NCI-H510A treated with DMSO at 0.1 percent for 48 hours (cell line): ENCODE results near the gene PEX5L.
"Not testable (repeated sequence)": the region's sequence is repeated elsewhere in the genome, so short reads cannot be mapped to it uniquely, and the experiment has no call there.

Source experiments
- DNase-seq: peaks from one replicate; lab custom pipeline; 2025; lab: John Stamatoyannopoulos, UW

The PEX5L gene

DNA sequence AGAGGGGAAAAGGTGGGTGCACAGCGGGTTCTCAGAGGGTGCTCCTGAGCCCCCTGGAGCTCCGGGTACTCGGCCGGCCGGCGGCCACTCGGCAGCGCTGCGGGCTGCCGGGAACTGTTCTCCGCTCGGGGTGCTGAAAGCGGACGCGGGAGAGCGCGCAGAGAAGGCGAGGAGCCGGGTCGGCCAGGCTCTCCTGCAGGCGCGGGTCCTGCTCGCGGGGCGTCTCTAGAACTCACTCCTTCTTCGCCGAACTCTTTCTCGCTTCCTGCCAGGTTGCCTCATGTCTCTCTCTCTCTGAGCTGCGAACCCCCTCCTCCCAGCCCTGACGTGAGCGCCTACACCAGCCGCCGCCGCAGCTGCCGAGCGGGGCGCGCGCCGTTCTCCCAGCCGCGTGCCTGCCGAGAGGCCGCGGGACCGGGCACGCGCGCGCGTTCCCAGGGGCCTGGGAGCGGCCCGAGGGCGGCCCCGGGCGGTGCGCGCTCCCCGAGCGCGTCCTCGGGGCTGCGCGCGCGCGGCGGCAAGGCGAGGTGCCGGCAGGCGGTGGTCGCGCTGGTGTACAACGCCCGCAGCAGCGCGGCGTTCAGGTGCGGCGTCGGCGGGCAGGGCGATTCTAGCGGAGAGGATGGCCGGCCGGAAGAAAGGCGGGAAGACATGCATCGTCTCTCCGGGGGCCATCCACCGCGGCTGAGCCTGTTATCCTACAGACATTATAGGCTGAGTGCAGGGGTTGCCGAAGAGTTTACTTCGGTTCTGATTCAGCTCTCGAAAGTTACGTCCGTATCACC lies at the start of gene PEX5L:
Gene PEX5L (minus strand): TSS at position 267 of the 785 bp plus-strand sequence. CDS start 338 bp downstream, outside the sequence.
- peak; percentile 82 for DNase-seq

GRCh38 chr3:180085122-180085710 lies 48.5 kb upstream of the PEX5L start:
- peak; percentile 47 for DNase-seq

DNA sequence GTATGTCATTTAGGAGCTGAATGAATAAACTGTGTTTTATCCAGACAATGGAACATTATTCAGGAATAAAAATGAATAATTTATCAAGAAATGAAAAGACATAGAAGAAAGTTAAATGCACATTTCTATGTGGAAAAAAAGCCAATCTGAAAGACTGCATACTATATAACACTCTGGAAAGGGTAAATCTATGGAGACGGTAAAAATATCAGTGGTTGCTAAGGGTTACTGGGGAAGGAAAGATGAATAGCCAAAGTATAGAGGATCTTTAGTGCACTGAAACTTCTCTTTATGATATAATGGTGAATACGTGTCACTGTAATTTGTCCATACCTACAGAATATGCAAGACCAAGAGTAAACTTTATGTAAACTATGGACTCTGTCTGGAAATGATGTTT lies 46.0 kb upstream of the PEX5L start:
- DNase-seq, result no peak

DNA sequence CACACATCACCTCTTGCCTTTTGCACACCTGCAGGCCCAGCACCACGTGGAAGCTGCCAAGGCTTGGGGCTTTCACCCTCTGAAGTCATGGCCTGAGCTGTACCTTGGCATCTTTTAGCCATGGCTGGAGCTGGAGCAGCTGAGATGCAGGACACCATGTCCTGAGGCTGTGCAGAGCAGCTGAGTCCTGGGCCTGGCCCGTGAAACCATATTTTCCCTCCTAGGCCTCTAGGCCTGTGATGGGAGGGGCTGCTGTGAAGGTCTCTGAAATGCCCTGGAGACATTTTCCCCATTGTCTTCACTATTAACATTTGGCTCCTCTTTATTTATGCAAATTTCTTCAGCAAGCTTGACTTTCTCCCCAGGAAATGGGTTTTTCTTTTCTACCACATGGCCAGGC lies 41.9 kb upstream of the PEX5L start:
- DNase-seq, result no peak

DNA sequence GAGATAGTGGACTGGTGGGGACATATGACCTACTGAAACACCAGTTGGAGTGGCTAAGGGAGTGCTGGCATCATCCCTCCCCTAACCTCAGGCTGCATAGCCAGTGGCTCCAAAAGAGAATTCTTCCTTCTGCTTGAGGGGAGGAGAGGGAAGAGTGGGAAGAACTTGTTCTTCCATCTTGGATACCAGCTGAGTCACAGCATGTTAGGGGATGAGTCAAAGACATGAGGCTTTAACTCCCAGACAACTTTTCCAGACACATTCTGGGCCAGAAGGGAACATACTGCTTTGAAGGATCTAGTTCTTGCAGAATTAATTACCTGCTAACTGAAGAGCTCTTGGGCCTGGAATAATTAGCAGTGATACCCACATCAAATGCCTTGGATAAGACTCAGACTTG lies 36.8 kb upstream of the PEX5L start:
- DNase-seq, result no peak

- no peak for DNase-seq
Observed at GRCh38 chr3:180072786-180073185, 36.0 kb upstream of the PEX5L start.

- no peak for DNase-seq
Observed at GRCh38 chr3:180070925-180071324, 34.2 kb upstream of the PEX5L start.

DNA sequence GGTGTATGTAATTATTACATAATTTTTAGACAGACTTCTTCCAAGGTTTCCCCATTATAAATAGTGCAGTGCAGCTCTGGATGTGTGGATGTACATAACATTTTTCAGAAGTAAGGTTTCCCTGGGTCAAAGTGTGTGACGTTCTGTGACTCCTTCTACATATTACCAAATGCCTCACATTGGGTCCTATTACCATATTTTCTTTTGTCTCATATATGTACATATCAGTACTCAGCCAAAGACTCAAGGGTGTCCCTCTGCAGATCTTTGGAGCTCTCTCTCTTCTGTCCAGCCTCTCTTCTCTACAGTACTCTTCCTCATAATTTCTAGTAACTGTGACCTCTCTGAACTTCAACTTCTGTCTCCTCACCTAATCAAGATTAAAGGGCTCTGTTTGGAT lies 31.3 kb upstream of the PEX5L start:
- DNase-seq, result peak; percentile 22

DNA sequence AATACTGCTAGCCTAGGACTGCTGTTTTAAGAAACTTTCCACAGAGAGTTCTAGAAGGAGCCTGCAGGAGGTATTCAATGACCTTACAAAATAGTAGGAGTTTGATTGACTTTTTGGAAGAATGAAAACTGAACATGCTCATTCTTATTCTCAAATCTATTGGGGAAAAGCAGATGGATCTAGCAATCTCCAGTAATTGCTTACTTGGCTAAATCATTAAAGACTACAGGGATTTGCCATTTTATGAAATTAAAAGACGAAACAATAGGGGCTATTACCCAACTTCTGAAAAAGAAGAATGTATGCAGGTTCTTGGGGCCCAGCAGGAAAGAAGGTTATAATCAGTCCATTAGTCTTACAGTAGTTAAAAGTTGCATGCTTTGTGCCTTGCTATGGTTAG lies 29.9 kb upstream of the PEX5L start:
- no peak for DNase-seq

GRCh38 chr3:180063783-180064182 lies 27.0 kb upstream of the PEX5L start:
- DNase-seq, result peak; percentile 76

DNA sequence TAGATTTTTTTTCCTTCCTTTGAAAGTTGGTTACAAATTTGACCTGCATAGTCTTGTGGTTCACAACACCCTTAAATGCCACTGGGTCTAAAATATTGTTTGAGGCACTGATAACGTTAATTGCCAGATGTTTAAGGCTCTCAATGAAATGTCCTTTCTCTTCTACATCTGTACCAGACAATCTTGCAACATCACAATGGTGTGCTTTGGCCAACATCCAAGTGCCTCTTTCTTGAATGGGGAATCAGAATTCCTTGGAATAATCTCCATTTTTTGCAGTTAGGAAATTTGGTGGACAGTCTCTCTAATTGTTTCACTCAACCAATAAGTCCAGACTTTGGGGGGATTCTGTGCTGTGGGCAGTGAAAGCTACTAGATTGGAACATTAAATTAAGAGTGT lies 26.0 kb upstream of the PEX5L start:
- DNase-seq, result no peak

DNA sequence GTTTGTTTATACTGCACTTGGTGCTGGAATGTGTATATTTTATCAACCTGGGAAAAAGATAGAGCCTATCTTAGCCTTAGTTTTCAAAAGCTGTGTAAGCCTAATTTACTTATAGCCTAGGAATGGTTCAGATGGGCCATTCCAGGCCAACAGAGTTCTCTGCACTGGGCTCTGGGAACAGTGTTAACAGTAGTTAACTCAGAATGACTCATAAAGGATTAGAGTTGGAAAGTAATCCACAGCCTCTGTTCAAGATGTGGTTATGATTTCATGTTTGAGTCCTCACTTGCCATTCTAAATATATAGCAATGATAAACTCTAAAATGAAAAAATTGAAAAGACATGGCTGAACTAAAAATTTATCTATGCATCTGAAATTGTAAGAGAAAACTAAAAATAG lies 22.6 kb upstream of the PEX5L start:
- no peak for DNase-seq

GRCh38 chr3:180058238-180058637 lies 21.5 kb upstream of the PEX5L start:
- DNase-seq, result no peak

DNA sequence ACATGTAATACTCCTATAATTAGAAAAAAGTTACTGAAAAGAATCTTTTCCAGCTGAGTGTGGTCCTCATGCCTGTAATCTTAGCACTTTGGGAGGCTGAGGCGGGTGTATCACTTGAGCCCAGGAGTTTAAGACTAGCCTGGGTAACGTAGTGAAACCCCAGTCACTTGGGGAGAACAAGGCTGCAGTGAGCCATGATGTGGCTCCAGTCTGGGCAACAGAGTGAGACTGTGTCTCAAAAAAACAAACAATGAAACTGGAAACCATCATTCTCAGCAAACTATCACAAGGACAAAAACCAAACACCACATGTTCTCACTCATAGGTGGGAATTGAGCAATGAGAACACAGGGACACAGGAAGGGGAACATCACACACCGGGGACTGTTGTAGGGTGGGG lies 18.9 kb upstream of the PEX5L start:
- peak; percentile 27 for DNase-seq

DNA sequence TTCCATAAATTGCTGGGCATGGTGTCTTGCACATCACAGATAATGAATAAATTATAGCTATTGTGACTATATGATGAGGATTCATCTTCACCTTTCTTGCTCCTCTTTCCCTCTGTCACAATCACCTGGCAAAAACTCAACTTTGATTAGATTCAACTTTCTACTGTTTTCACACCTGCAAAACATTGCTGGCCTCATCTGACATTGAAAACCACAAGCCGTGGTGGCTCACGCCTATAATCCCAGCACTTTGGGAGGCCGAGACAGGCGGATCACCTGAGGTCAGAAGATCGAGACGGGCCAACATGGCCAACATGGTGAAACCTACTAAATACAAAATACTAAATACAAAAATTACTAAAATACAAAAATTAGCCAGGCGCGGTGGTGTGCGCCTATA lies 12.7 kb upstream of the PEX5L start:
- no peak for DNase-seq

DNA sequence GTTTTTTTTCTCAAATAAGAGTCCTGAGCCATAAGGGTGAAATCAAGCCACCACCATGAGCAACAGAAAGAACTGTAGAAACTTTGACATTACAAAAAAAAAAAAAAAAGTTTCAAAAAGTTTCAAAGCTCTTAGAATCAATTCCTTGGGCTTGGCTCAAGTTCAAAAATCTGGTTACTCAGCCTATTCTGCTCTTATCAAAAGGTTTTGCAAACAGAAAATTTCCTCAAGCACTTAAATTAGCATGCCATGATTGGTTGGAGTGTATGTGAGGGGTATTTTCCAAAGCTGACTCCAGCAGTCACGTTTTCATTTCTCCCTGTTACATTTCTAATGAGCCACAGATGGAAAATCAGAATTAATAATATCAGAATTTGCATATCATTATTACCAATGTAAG lies 12.1 kb upstream of the PEX5L start:
- no peak for DNase-seq

- DNase-seq, result no peak
Observed at GRCh38 chr3:180048103-180048502, 11.4 kb upstream of the PEX5L start.

DNA sequence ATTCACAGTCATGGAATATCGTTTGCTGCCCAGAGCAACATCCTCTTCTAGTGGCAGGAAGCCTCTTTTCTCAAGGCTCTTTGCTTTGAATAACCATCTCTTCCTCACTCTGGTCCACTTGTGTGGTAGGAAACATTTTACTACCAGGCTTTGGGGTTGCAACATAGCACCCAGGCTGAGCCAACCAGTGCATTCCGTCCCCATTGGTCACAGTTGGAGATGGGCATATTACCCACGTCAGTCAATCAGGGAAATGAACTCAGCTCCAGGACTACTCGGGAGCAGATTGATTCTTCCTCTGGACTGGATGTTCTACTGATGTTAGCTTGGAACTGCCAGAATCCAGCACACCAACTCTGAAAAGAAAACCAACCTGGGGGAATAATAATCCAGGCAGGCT lies 4.2 kb upstream of the PEX5L start:
- DNase-seq, result peak; percentile 9

DNA sequence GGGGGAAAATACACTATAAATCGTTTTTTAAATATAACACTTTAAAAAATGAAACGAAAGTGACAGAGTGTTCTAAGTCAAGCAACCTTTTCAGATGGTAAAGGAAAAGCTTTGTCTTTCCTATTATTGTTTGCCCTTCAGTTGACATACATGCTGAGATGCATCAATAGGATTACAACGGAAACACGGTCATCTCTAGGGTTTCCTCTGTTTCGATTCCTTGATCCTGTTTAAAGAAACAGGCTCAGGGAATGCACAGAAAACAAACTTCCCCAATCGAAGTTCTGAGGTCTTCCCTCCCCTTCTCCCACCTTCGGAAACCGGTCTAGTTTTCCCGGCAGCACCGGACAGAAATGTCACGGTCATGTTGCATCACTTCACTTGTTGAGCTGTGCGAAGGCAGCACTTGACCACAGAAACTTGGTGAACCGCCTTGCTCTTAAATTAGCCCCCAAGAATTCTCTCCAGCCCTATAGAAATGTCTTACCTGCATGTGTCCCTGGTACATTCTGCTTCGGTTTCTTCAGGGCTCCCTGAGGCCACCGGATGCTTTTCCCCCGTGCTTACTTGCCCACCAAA lies 556 bp downstream of the PEX5L start:
- peak; percentile 64 for DNase-seq

DNA sequence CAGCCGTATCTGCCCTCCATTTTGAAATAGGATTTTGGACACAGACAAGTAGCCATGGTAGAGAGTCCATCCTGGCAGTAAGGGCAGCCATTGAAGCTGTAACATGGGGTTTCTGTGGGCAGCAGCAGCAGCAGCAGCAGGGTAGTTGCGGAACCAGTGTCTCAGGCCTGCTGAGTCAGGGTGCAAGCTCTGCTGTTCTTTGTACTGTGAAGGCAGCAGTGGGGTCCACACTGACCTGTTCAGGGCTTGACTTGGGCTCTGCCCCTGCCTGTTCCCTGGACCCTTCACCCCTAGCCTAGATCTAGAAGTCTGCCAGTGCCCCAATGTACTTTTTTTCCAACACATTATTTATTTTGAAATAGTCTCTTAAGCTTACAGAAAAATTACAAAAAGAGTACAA lies 9.7 kb downstream of the PEX5L start:
- no peak for DNase-seq

DNA sequence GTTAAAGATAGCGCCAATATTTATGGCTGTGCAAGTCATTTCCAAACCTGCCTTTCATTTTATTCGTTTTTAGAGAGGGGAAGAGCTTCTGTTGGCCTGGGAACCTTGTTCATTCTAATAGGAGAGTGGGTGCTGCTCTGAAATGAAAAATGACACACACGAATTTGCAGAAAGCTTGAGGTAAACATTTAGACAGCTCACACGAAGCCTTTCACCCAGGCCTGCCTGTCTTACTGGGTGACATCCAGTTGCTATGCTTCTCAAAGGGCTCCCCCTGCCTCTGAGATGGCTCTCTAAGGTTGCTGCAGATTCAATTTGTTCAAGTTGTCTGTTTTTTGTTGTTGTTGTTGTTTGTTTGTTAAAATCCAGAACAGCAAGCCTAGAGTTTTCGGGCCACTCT lies 18.2 kb downstream of the PEX5L start:
- no peak for DNase-seq

DNA sequence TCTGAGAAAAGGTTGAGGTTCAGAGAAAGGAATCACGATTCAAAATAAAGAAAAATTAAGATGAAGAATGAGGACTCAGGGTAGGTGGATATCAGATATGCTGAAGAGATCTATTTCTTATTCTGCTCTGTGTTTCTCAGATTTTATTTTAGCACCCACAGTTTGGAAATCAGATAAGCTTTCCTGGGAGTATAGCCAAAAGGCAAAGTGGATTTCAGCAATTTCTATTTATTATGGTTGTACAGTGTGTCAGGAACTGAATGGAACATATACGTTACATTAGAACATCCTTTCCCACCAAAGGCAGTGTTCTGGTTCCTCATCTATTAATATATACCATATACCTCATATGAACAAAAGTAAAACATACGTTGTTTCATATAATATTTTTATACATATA lies 18.9 kb downstream of the PEX5L start:
- DNase-seq, result no peak

- DNase-seq, result no peak
Observed at GRCh38 chr3:180011927-180012326, 24.8 kb downstream of the PEX5L start.

DNA sequence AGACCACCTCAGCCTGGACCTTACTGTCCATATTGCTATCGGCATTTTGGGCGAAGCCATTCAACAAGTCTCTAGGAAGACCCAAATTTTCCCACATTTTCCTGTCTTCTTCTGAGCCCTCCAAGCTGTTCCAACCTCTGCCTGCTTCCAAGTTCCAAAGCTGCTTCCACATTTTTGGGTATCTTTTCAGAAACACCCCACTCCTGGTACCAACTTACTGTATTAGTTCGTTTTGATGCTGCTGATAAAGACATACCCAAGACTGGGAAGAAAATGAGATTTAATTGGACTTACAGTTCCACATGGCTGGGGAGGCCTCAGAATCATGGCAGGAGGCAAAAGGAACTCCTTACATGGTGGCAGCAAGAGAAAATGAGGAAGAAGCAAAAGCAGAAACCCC lies 28.4 kb downstream of the PEX5L start:
- not testable (repeated sequence) for DNase-seq
